HUDEP-2 (cell line): Measurements from ENCODE around the gene POLR3A.

Source experiments
- DNase-seq, 76 experiments: peaks; one replicate each; lab custom pipeline; 2025; ENCODE audit not compliant: unreplicated experiment in 76 of 76; lab: John Stamatoyannopoulos, UW

The POLR3A gene

DNA sequence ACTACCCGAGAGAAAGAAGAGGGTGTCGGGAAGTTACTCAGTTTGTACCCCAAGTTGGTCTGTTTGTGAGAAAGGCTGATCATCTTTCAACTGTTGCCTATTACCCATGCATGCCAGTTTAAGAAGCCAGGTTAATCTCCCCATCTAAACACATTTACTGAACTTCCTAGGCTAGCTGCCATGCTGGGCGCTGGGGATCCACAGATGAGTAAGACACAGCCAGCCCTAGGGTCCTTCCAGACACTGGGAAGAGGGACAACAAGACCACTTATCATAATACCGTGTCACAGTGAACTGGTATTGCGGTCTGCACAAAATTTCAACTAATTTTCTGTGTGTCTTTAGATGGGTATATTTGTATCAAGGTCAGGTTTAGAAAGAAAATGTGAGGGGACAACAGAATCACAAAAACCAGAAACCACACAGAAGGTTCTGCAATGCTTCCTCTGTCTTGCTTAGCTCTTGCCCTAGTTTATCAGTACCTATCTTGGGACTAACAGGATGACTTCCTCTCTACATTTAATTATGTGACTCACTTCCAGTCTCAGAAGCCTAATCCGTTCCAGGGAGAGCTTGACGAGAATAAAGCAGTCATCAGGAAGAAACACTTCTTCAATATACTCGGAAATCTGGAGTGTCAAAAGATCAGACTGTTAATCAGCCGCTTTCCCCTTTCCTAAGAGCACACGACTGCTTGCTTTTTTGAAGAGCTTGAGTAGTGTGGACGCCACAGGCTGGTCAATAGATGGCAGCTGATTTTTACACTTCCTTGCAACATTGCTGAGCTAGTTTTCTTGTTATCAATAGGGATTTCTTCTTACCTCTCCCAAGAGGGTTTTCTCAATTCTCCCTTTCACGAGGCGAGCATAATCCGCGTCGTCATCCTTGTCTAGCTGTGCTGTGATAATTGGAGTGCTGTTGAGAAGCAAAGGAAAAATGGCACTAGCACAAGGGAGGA is 45.7 kb downstream of the POLR3A start:
- DNase-seq, result no peak

DNA sequence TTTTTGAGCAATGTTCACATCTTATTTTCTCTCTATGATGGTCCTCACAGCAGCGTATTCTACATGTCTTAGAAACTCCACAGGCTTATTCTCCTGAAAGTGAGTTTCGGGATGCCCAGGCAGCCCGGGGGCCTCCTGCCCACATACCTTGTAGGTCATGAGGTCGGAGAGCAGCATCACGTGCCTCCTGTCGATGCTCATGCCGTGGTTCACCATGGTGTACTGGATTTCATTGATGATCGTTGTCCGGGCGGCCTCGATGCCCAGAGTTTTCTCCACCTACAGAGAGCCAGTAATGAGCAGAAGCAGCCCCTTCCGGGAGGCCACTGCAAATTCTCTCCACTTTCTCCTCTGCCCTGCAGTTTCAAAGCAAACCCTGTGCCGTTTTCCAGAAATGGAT is 48.0 kb downstream of the POLR3A start:
- DNase-seq, result no peak

DNA sequence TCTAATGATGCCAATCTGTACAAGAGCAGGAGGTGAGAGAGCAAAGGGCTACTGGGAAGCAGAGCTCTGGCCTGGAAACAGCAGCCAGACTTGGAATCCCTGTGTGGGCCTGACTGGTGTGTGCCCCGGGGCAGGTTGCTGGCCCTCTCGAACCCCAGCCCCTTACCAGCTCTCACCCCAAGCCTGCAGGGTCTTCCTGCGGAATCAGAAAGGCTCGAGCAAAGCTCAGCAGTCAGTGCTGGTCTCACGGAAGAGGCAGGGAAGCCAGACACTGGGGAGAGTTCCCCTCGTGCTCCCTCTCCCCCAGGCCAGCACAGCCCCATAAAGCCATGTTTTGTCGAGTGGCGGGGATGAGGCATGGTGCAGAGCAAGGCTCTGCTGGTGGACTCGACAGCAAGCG is 50.1 kb downstream of the POLR3A start:
- DNase-seq, result no peak

DNA sequence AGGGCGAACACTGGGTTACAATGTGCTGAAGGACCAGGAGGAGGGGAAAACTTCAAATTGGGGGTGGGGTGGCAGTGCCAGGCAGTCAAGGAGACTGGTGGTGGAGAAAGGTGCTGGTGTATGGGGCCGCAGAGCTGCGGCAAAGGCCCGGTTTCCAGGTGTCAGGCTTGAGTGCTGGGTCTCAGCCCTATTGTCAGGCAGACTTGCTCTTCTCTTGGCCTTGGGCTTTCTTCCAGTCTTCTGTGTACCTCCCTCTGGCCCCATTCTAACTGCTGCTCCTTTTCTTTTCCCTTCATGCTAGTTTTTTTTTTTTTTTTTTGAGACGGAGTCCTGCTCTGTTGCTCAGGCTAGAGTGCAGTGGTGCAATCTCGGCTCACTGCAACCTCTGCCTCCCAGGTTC is 51.0 kb downstream of the POLR3A start:
- DNase-seq, result no peak

DNA sequence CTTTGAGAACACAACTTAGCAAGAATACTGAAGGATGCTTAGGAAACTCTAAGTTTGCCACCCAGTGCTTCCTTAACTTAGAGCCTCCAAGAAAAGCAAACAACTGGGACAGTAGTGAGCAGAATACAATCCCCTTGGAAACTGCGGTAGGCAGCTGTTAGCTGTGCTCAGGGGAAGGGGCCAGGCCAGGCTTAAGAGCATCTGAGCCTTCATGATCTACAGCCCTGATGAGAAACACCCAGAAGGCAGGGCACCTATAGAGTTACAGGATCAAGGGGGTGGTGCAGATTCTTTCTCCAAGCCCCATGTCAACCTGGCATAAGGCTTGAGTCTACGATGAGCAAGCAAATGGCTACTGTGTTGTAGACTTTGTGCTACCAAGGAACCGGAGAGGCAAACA is 51.4 kb downstream of the POLR3A start:
- no peak for DNase-seq

DNA sequence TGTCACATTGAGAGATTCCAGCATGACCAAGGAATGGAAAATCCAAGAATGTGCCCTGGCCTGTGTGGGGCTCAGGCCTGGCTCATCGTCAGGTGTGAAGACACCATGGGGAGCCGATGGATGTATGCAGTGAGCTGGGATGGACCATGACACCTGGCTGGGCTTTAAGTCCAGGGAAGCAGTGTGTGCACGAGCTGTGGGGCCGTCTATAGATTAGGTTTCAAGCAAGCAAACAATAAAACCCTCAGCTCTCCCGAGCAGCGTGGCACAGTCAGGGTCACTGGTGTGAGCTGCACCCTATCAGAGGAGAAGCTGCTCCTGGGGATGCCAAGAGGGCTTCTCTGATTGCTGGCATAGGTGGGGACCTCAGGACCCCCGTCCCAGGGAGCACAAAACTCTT is 52.3 kb downstream of the POLR3A start:
- DNase-seq, result no peak

DNA sequence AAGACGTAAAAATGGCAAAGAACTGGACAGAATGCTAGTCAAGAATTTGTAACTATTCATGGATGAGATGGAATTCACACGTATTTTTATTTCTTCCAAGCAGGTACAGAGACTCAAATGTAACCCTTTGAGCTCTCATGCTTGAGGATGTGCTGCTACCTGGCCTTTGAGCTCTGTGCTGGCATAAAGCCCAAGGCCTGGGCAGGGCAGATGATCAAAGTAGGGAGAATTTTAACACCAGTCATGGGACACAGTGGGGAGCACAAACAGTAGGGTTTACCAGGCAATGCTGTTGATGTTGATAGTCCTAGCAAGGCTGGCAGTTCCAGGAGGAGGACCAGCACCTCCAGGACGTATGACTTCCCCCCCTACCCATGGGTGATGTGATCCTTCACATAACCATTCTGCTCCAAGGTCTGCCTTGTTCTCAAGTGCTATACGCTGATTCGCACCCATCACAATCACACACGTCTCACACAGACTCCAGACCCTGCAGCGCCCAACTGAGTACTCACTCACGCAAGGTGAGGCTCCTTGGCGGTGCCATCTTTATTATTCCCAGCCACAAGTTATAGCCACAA is 54.1 kb downstream of the POLR3A start:
- no peak for DNase-seq

DNA sequence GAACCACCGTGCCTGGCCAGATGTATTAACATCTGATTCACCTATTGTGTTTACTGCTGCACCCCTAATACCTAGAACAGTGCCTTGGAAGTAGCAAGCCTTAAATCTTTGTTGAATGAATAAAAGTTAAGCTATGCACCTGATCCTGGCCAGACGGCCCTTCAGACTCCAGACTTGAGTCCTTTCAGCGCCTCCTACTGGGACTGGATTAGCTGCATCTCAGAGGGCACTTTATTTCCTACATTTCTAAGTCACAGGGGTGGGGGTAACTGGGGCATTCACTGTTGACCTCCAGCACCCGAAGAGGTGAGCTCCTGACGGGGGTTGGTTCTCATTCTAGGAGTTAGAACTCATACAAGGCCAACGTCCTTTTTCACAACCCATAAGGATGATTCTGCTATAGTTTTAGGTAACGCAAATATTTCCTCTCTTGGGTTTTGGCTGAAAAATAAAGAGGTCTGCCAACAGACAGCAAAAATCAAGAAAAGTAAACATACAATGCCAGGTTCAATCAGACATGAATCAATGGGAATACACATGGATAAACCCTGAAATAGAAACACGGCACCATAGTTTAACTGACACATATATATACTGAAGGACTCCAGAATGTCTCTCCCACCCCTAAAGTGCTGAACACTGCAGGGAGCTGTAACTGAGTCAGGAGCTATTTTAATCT is 54.8 kb downstream of the POLR3A start:
- DNase-seq, result peak in 22 of 76 experiments; percentile 2 to 51 (median 14)

DNA sequence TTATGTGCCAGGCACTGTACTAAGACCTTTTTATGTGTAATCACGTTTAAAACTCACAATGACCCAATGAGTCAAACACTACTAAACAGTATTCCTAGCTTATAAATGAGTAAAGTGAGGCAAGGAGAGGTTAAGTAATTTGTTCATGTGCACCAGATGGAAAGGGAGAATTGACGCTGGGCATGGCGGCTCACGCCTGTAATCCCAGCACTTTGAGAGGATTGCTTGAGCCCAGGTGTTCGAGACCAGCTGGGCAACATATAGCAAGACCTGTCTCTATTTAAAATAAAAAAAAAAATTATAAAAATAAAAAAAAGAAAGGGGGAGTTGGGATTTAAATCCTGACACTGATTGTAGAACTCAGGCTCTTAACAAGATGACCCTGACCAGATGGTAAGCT is 56.0 kb downstream of the POLR3A start:
- no peak for DNase-seq

DNA sequence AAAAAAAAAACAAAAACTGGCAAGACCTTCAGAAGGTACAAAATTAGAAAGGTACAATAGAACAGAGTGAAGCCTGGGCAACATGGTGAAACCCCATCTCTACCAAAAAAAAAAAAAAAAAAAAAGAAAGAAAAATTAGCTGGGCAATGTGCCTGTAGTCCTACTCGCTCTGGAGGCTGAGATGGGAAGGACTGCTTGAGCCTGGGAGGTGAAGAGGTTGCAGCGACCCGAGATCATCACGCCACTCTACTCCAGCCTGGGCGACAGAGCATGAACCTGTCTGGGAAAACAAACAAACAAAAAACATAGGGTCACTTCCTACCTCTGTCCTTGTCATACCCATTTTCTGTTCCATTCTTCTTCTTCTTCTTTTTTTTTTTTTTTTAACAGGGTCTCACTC is 57.2 kb downstream of the POLR3A start:
- no peak for DNase-seq

DNA sequence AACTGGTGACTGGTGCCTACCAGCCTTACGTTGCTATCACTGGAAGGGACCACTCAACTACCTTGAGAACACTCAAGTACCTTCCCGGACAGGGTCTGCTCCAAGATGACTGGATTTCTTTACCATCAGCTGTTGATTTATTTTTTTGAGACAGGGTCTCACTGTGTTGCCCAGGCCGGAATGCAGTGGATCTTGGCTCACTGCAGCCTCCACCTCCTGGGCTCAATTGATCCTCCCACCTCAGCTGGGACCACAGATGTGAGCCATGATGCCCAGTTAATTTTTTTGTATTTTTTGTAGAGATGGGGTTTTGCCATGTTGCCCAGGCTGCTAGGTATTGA is 57.5 kb downstream of the POLR3A start:
- no peak for DNase-seq

DNA sequence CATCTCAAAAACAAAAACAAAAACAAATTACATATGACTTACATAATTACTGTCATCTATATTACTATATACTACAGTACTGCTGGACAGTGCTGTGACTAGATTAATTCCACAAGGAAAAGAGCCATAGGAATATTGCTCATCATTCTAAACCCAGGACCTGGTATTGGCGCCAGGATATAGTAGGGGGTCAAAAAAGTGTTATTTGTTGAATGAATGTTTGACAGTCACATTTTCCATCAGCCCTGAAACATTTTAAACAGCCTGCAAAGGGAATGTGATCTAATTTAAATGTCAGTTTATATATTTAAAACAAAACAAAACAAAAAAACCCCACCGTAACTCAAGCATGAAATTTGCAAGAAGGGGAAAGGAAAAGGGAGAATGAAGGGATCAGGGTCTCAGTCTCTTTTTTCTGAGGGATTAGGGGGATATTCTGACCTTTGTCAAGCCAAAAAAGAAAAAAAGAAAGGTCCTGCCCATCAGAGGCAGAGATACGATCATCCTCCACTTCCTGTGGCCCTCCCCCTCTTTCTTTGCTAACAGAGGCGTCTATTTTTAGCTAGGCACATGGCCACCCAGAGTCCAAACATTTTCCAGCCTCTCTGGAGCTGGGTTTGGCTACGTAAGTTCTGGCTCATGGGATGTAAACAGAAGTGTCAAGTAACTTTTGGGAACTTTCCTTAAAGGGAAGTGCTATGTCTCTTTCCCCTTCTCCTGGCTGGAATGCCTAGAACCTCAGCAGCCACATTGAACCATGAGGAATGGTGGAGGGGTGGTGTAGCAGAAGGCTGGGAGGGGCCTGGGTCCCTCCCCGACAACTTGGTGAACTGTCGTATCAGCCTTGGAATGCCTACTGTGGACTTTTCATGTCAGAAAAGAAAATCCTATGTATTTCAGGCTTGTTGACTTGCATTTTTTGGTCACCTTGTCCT is 58.2 kb downstream of the POLR3A start:
- DNase-seq, result peak in 53 of 76 experiments; percentile 1 to 74 (median 27)

DNA sequence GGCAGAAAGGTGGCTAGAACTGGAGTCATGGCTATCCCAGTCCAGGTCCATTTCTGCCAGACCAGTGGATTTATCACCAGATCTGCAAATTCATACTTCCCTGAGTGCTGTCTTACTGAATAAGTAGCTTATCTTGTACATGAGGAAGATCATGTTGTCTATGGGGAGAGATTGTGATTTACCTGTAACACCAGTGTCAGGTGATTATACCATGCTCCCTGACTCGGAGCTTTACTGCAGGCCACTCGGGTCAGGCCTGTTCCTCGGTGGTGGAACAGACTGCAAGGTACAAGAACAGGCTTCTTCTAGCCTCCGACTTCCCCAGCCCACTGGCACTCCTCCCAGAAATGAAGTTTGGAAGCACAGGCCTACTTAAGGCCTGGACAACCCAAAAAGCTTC is 60.2 kb downstream of the POLR3A start:
- DNase-seq, result no peak

DNA sequence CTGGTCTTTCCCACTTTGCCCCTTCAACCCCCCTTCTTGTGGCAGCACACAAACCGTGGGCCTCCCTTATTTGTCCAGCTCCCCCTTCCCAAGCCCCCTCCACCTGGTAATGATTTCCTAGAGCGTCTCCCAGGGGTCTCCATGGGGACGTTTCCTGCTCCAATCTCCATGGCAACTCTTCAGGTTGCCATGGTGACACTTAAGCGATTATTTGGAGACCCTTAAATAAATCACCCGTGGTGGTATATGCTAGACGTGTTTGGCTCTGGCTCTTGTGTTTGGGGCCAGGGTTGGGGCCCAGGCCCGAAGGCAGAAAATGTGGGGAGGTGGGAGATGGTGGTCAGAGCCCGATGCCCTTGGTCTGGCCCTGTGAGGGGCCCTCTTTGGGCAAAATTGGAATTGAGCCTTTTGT is 61.7 kb downstream of the POLR3A start:
- no peak for DNase-seq

DNA sequence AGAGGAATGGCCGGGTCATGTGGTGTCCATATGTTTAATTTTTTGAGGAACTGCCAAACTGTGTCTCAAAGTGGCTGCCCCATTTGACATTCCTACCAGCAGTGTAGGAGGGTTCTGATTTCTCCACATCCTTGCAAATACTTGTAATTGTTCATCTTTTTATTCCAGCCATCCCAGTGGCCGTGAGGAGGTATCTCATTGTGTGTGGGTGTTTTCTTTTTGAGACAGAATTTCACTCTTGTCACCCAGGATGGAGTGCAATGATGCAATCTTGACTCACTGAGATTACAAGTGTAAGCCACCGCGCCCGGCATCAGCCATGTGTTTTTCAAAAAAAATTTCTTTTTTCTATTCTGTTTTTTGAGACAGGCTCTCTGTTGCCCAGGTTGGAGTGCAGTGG is 64.0 kb downstream of the POLR3A start:
- DNase-seq, result peak in 2 of 76 experiments; percentile 5 to 13

DNA sequence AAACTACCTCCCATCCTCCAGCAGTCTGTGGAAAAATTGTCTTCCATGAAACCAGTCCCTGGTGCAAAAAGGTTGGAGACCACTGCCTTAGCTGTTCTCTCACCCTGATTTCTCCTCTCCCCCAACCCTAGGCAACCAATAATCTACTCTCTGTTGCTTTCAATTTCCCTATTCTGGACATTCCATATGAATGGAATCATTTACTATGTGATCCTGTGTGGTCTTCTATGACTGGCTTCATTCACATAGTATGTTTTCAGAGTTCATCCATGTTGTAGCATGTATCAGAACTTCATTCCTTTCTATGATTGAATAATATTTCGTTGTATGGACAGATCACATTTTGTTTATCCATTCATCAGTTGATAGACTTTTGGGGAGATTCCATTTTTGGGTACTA is 64.5 kb downstream of the POLR3A start:
- DNase-seq, result no peak

DNA sequence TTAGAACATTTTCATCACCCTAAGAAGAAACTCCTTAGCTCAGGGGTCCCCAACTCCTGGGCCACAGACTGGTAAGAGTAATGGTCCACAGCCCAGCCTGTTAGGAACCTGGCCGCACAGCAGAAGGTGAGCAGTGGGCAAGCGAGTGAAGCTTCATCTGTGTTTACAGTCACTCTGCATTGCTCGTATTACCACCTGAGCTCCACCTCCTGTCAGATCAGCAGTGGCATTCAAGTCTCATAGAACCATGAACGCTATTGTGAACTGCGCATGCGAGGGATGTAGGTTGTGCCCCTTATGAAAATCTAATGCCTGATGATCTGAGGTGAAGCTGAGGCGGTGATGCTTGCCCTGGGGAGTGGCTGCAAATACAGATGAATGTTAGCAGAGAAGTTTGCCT is 65.4 kb downstream of the POLR3A start:
- DNase-seq, result no peak

DNA sequence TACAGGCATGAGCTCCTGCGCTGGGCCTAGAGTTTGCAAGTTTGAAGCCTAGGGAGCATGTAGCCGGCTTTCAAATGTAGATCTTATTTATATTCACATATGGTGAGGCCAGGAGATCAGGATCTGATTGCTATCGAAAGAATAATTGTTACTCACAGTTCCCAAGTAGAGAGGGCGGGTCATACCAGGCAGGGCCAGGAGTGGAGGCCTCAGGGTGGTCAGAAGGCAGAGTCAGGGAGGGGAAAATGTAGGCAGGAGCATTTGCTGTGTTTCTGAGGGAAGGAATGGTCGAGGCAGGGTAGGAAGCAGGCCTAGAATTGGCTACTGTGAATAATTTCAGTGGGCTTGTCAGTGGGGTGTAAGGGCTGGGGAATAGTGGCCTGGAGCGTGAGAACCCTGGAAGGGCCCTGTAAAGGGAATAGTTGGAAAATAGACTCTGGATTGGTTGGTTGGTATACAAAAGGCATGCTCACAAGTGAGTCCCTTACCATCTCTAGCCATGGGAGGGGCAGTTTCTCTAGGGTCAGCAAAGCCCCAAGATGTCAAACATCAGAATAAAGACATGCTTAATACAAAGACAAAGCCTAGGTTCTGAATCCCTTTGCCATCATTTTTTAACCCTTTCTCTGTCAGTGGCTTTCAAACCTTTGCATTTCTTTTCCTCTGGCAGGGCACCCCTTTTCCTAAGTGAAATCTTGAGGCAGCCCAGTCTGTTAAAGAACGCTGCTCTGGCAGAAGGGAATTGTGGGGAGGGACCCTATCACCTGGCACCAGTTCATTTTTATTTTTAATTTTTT is 66.8 kb downstream of the POLR3A start:
- no peak for DNase-seq

DNA sequence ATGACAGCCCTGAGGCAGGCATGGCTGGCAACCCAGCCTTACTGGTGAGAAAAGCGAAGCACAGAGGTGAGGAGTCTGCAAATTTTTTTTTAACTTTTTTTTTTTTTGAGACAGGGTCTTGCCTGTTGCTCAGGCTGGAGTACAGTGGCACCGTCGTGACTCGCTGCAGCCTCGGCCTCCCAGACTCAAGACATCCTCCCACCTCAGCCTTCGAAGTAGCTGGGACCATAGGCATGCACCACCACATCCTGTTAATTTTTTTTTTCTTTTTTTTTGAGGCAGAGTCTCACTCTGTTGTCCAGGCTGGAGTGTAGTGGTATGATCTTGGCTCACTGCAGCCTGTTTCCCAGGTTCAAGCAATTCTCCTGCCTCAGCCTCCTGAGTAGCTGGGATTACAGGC is 67.6 kb downstream of the POLR3A start:
- DNase-seq, result no peak

DNA sequence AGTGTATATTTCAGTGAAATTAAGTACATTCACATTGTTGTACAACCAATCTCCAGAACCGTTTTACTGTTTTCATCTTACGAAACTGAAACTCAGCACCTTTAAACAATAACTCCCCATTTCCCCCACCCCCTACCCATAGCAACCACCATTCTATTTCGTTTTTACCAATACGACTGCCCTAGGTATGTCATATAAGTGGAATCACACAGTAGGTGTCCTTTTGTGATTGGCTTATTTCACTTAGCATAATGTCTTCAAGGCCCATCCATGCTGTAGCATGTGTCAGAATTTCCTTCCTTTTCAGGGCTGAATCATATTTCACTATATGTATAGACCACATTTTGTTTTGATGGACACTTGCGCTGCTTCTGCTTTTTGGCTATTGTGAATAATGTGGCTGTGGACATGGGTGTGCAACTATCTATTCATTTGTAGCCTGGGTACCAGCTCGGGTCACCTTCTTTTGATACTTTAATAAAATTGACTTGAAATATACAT is 68.4 kb downstream of the POLR3A start:
- DNase-seq, result no peak
